HG03571 (cell line): ENCODE measurements around the gene TNF.

ENCODE experiments used
- ATAC-seq: cut with Tn5 transposase; IDR thresholded peaks from one replicate; pipeline ENCODE4 v1.9.1; 2021; ENCODE audit not compliant: unreplicated experiment

TNF gene

DNA sequence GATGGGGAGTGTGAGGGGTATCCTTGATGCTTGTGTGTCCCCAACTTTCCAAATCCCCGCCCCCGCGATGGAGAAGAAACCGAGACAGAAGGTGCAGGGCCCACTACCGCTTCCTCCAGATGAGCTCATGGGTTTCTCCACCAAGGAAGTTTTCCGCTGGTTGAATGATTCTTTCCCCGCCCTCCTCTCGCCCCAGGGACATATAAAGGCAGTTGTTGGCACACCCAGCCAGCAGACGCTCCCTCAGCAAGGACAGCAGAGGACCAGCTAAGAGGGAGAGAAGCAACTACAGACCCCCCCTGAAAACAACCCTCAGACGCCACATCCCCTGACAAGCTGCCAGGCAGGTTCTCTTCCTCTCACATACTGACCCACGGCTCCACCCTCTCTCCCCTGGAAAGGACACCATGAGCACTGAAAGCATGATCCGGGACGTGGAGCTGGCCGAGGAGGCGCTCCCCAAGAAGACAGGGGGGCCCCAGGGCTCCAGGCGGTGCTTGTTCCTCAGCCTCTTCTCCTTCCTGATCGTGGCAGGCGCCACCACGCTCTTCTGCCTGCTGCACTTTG lies at the start of gene TNF:
TSS of gene TNF (plus strand) at position 231 of the 567 bp plus-strand sequence. CDS start at position 408, 177 bp downstream.
- ATAC-seq: no peak

DNA sequence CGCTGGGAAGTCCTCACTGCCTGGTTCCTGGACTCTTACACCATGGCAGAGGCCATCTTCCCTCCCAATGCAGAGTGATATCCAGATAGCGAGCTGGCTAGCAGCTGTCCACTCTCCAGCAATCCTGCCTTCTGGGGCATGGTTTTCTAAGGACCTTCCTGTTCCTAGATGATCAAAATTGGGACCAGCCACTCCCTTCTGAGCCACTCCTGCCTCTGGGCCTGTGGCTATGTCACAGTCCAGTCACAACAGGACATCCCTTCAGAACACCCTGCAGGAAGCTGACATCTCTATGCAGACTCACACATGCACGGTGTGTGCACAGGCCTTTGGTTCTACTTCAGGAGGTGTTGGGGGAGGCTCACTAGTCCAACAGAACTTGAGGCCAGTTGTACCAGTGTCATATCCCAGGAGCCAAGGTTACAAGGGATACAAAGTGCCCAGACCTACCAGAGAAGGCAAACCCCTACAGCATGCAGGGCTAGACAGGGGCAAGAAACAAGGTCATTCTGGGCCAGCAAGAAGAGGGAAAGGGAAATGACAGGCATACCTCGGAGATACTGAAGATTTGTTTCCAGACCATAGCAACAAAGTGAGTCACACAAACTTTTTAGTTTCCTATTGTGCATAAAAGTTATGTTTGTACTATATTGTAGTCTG lies 49.3 kb upstream of the TNF start:
- no peak for ATAC-seq

DNA sequence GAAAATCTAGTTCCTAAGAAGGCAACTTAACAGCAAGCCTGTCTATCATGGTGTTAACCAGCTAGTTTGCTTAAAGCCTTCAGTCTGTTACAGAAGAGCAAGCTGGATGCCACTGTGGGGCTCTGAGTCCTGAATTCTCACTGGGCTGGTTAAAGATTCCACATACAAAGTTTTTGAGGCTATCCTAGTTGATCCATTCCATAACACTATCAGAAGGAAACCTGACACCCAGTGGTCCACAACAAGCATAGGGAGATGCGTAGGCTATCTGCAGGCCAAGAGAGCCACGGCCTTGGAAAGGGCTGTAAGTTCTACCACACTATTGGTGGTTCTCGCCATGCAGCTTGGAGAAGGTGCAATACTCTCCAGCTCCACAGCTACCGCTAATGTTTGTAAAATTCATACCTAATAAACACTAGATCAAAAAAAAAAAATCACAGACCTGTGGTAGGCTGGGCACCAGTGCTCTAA lies 47.0 kb upstream of the TNF start:
- no peak for ATAC-seq

DNA sequence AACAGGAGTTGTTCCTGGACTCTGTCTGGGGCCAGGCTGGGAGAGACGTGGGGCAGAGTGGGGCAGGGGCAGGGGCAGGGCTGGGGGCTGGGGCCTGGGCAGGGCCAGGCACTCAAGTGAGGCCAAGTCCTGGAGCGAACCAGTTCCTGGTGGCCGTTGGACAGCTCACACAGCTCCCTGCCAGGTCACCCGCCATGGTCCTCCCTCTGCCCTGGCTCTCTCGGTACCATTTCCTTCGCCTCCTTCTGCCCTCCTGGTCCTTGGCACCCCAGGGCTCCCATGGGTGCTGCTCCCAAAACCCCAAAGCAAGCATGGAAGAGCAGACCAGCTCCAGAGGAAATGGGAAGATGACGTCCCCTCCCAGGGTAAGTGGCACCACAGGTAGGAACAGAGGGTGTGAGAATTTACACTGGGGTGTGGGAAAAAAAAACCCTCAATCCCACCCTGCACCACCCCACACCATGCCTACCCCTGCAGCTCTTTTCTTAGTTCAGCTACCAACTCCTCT lies 46.5 kb upstream of the TNF start, which contains the start of gene MCCD1:
TSS of gene MCCD1 (plus strand) at position 142 of the 508 bp plus-strand sequence. CDS start at position 195, 53 bp downstream.
- no peak for ATAC-seq

DNA sequence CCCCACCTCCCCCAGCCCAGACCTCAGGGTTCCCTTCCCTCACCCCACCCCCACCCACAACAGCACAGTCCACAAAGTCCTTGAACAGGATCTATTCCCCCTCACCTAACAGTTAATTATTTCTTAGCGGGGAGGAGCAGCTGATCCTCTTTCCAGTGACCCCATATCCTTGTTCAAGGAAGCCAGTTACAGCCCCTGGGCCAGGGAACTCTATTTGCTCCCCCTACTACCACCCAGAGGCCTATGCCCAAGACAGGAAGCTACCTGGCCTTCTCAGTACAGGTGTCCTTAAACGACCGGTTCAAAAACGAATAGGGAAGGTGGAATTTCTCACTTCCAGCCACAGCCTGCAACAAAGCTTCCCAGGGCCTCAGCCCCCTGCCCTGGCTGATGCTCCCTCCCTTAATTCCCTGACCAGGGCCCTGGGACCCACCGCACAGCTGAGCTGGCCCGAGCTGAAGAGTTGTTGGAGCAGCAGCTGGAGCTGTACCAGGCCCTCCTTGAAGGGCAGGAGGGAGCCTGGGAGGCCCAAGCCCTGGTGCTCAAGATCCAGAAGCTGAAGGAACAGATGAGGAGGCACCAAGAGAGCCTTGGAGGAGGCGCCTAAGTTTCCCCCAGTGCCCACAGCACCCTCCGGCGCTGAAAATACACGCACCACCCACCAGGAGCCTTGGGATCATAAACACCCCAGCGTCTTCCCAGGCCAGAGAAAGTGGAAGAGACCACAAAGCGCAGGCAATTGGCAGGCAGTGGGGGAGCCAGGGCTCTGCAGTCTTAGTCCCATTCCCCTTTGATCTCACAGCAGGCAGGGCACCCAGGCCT lies 45.8 kb upstream of the TNF start:
- ATAC-seq: no peak

DNA sequence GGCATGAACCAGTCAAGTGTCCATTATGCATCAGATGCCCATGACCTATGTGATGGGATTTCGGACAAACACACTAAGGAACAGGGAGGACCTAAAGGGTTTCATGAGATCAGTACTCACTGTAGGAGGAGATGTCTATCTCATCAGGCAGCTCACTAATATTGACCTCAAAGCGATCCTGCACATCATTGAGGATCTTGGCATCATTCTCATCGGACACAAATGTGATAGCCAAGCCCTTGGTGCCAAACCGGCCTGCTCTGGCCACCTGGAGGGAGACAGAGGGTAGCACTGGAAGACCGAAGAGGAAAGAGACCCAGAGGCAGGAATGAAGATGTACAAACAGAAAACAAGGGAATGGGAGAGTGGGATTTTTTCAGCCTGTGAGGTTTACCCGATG lies 44.7 kb upstream of the TNF start:
- no peak for ATAC-seq

DNA sequence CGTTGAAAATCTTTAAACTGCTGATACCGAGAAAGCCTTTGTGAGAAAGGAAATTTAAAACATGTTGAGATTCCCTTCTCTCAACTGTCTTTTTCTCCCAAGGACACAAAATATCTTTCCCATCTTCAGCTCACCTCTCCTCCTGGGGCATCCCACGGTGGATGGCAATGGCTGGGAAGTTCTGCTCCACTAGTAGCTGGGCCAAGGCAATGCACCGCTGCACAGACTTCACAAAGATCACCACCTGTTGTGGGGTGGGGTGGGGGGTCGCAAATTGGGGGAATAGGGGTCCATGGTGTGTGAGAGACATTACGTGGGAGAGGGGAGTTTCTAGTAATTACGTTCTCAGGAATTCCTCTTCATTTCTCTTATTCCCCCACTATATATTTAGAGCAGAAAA lies 44.2 kb upstream of the TNF start:
- ATAC-seq: no peak

DNA sequence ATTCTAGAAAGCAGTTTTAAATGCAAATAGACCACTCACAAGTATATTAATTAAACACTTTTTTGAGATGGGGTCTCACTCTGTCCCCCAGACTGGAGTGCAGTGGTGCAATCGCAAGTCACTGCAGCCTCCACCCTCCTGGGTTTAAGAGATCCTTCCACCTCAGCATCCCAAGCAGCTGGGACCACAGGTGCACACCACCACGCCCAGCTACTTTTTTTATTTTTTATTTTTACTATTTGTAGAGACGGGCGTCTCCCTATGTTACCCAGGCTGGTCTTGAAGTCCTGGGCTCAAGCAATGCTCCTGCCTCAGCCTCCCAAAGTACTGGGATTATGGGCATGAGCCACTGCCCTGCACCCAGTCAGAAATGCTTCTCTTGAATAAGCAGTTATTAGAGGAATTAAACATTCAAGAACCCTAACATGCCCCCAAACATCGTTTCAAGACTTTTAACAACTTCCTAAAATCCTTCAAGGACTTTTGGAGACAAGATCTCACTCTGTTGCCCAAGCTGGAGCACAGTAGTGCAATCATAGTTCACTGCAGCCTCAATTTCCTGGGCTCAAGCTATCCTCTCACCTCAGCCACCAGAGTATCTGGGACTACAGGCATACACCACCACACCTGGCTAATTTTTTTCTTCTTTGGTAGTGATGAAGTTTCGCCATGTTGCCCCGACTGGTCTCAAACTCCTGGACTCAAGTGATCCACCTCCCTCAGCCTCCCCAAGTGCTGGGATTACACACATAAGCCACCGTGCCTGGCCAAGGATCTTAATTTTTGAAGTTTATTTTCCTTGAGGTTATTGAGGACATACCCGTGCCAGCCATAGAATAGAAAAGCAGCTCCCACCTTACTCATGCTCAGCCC lies 43.4 kb upstream of the TNF start:
- ATAC-seq: no peak

DNA sequence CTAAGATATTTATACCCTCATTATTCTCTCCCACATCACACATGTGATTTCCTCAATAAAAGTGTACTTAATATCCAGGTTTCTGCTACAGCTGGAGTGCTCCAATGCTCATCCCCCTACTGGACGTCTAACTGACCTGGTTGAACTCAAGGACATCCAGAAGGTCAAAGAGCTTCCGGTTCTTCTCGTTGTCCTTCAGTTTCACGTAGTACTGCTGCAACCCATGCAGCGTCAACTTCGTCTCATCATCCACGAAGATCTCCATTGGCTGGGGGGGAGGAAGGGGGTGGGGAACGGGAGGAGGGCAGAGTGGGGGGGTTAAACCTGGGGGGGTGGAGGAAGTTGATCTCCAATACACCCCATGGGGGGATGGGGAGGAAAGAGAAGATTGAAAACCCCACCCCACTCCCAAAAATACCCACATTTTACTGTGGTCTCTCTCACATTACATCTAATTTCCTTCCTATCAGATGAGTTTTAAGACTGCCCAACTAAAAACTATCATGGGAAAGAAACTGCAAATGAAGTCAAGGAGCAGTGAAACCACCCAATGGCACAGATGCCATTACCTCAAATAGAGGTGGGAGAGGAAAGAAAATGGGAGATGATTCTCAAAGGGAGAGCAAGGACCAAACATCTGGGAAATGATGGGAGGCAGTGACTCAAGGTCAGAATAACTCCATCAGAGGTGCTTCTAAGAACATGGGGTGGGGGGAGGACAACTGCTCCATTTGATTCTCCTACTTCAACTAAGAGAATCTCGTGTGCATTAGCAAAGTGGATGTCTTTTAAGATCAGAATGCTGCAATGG lies 42.5 kb upstream of the TNF start:
- no peak for ATAC-seq

DNA sequence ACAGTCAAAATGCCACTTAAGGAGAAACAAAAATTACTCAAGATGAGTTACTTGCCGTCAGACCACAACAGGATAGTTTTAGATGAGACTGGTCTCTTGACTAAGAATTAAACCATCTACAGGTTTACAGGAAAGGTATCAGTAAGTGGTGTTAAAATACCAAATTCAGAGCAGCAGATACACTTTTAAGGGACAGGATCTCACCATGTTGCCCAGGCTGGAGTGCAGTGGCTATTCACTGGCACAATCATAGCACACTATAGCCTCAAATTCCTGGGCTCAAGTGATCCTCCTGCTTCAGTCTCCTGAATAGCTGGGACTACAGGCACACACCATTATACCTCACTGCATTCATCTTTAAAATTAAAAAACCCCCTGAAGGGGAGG lies 41.9 kb upstream of the TNF start:
- ATAC-seq: no peak

DNA sequence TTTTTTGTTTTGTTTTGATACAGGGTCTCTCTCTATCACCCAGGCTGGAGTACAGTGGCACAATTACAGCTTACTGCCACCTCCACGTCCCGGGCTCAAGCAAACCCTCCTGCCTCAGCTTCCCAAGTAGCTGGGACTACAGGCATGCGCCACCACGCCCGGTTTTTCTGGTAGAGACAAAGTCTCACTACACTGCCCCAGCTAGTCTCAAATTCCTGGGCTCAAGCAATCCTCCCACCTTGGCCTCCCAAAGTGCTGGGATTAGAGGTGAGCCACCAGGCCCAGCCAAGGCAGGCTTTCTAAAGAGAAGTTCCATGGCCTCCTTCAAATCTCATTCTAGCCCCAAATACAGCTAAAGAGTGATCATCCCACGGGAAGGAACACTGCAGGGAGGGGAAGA lies 41.4 kb upstream of the TNF start:
- ATAC-seq: no peak

DNA sequence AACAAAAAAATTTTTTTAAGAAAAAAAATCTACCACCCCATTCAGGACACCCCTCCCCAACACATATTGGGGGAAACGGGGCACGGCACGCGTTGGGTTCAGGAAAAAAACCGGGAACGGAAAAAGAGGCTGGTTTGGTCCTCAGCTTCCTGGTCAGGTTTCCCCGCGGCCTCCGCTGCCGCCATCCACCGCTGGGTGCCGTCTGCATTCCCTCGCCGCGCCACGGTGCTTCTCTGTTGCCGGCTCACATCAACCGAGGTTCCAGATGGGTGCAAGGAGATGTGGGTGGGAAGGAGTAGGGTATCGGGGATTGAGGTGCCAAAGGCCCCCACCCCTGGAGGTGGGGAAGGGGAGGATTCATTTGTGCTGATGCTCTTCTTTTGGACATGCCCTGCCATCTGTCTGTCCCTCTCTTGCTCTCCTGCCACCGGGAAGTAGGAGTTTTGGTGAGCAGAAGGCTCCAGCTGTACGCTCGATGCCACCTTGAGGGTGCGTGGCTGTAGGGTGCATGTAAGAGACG lies 40.8 kb upstream of the TNF start:
- ATAC-seq: no peak

DNA sequence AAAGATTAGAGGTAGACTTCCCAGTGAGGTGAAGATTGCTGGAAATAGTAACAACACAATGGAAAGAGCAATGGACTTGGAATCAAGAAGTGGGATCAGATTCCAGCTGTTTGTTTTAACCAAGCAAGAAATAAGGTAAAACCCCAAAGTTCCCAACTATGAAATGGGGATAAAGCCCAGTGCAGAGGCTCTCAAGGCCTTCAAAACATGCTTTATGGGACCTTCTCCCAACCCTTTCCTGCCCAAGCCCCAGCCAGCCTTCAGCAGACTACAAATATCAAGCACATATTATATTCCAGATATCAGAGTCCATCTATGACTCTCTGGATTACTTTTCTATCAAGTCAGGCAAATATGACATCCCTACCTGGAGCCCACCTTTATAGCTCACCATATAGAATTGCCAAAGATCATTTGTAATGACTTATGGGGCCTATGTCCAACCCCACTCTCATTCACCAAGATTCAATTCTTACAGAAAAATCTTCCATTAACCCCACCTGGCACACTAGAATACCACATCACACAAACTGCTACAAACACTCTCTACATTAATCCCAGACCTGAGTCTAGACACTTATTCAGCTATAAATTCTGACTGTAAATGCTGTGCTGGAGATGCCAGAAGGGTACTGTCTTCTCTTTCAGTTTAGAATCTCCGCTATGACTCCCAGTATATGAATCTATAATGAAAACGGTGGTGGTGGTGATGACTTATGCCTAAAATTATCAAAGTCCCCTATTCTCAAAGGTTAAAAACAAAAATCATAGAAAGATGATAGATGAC lies 39.6 kb upstream of the TNF start:
- ATAC-seq: no peak

DNA sequence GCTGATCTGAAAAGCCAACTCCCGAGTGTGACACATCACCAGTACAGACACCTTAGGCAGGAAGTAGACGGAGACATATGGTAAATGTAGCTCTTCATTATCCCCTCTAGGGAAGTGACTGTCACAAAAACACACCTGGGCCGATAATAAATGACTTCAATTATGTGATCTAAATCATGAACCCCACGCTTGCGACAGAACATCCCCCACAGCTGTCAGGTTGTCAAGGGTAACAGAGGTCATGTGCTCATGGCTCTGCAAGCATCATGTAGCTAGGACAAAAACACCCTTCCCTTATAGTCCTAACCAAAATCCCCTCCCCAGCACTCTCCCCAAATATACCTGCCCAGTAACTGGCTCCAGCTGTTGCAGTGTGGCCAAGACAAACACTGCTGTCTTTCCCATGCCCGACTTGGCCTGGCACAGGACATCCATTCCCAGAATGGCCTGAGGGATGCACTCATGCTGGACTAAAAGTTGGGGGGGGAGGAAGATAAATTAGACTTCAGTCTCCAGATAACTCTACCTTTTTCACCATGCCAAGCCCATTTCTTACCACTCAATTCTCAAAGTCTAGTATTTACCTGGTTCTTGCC lies 36.5 kb upstream of the TNF start:
- ATAC-seq: no peak

DNA sequence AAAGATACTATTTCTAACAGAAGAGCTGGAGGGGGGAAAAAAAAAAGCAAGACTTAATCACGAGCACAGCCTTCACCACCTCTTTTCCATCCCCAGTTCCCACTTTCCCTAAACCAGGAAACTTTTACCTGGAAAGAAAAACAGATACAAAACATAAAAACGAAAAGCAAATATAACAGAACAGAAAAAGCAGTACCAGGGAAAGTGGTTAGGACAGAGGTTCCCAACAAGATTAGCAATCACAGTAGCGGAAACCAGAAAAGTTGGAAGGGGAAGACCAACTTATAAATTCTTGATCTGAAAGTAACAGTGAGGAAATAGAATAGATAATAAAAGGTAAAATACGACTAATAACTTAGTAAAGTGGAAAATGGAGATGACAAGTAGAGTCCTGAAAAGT lies 34.7 kb upstream of the TNF start:
- no peak for ATAC-seq

DNA sequence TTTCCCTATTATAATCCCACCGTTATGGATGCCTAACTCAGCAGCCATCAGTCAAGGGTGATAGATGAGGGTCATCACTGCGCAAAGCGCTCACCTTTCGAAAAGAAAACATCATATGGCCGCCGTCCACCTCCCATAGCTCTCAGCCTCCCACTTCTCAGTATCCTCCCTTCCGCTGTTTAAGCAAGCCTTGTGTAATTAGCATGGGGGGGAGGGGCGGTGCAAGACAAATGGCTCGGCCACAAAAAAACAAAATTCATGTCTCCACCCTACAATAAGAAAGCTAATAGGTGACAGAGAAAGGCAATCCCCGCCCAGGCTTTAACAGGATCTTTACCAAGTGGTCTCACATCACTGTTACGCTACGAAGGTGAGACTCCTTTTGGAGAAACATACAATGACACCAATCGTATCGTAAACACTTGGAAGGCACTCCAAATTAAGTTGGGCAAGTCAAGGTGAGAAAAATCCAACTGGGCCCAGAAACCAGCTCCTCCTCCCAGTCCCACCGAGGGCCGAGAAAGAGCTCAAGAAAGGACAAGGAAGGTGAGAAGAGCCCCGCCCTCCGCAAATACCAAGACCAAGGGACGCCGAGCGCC lies 34.2 kb upstream of the TNF start:
- peak; percentile 6 for ATAC-seq

DNA sequence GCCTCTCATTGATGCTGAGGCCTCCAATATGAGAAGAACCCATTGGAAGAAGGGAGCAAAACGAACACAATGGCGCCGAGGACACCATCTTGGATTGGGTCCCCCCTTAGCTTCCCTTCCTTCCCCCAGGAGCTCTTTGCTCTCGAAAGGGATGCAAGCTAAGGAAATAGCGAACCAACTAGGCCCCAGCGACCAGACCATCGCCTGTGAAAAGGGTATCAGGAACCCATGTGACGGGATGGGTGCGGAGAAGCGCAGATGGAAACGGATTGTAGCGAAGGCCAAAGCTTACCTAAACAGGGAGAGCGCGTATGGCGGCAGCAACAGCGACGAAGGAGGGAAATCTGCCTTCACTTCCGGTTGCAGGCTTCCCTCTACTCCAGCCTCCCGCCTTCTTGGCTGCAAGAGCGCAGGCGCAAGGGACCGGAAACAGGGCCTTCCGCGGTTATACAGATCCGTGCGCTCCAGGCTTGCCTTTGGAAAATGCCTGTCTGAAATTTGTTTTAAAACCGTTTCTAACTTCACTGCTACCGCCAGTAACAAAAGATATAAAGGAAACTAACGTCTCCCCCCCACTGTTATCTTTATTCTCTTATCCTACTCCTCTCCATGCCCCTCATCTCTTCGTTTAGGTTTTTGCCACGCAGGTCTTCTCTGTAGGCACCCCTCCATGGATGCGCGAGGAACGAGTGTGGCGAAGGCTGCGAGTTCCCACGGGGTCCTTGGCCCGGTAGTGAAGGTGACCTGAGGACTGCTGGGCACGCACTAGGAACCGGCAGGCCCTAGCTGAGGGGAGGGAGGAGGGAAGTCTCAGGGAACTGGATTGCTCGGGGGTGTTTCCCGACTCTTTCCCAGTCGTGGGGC lies 33.5 kb upstream of the TNF start, which contains the start of gene DDX39B:
TSS of gene DDX39B (minus strand) at position 346 of the 864 bp plus-strand sequence. CDS start 1,471 bp downstream, outside the sequence.
- ATAC-seq: peak; percentile 54
